Keratinocyte (primary cell): Measurements from ENCODE around the gene NUDT3.
"Not testable (repeated sequence)": the region's sequence is repeated elsewhere in the genome, so short reads cannot be mapped to it uniquely, and the experiment has no call there.

Experiments used
- EZH2 ChIP-seq: IDR thresholded peaks from one replicate; pipeline ENCODE4 v1.6.1; 2012; ENCODE audit warnings: inconsistent platforms, mild to moderate bottlenecking, low read length, moderate library complexity
- TF ChIP-seq, protein P1 (sequence below), 3 experiments: IDR thresholded peaks in 1 of 3; conservative IDR thresholded peaks in 1 of 3; optimal IDR thresholded peaks in 1 of 3; 2 replicates in 2 of 3; 3 replicates in 1 of 3; pipeline versions ENCODE3 to v1.5.1; 2011; ENCODE audit warnings: low read length in 3 of 3, mild to moderate bottlenecking in 3 of 3, moderate library complexity in 2 of 3, control low read depth in 1 of 3, inconsistent platforms in 1 of 3; ENCODE audit not compliant: insufficient read depth in 2 of 3; ENCODE audit errors: extremely low read depth in 1 of 3

DNA sequence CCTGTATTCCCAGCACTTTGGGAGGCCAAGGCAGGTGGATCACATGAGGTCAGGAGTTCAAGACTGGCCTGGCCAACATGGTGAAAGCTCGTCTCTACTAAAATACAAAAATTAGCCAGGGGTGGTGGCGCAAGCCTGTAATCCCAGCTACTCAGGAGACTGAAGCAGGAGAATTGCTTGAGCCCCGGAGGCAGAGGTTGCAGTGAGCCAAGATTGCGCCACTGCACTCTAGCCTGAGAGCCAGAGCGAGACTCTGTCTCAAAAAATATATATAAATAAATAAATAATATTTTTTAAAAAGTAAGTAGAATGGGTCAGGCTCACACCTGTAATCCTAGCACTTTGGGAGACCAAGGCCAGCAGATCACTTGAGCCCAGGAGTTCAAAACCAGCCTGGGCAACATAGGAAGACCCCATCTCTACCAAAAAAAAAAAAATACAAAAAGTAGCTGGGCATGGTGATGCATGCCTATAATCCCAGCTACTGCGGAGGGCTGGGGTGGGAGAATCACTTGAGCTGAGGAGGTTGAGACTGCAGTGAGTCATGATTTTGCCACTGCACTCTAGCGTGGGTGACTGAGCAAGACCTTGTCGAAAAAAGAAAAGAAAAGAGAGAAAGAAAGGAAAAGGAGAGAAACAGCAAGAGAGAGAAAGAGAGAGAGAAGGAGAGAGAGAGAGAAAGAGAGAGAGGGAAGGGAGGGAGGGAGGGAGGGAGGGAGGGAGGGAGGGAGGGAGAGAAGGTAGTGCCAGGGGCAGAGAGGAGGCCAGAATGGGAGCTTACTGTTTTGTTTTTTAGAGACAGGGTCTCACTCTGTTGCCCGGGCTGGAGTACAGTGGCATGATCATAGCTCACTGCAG, 26.5 kb downstream of the NUDT3 start:
- TF ChIP-seq, protein P1, sequence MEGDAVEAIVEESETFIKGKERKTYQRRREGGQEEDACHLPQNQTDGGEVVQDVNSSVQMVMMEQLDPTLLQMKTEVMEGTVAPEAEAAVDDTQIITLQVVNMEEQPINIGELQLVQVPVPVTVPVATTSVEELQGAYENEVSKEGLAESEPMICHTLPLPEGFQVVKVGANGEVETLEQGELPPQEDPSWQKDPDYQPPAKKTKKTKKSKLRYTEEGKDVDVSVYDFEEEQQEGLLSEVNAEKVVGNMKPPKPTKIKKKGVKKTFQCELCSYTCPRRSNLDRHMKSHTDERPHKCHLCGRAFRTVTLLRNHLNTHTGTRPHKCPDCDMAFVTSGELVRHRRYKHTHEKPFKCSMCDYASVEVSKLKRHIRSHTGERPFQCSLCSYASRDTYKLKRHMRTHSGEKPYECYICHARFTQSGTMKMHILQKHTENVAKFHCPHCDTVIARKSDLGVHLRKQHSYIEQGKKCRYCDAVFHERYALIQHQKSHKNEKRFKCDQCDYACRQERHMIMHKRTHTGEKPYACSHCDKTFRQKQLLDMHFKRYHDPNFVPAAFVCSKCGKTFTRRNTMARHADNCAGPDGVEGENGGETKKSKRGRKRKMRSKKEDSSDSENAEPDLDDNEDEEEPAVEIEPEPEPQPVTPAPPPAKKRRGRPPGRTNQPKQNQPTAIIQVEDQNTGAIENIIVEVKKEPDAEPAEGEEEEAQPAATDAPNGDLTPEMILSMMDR (optimal IDR thresholded peaks at IDR 0.05 in 1 of 3, IDR thresholded peaks at IDR 0.05 in 1 of 3, conservative IDR thresholded peaks at IDR 0.05 in 1 of 3; ENCODE audit: extremely low read depth in 1 of 3, insufficient read depth in 2 of 3, low read length in 3 of 3): not testable (repeated sequence)
- not testable (repeated sequence) for TF ChIP-seq EZH2
